ENCODE measurements around the gene PMEL.
"Not testable (repeated sequence)": the region's sequence is repeated elsewhere in the genome, so short reads cannot be mapped to it uniquely, and the experiment has no call there.

PMEL gene

GRCh38 chr12:55996201-55996714 lies 30.4 kb upstream of the PMEL start:
- Mint-ChIP-seq H3K9me3 (no peaks in the 10 kb centered on the region), H3K36me3 (ENCODE audit: low read depth) (peaks cover 8% of the 10 kb centered on the region), H3K4me1 (peaks cover 26% of the 10 kb centered on the region), H3K27ac (peak overlapping the region; percentile 25), H3K4me3 (peak overlapping the region; percentile 73), H3K27me3 (peaks cover 7% of the 10 kb centered on the region)
- ATAC-seq (peak; percentile 67), DNase-seq (peak; percentile 62)

DNA sequence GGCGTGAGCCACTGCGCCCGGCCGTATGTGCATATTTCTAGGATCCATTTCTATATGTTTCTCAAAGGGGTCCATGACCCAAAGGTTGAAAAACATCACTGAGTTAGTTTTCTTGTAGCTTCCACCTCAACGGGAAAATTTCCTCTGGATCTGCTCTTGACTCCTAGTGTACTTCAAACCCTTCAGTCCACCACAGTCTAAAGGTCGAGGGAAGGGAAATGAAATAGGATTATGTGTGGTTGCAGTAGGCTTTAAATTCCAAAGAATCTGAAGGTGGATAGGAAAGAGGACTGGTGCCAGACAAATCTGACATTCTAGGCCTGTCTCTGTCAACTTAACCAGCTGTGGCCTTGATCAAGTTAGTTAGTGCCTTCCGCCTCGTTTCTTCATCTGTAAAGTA lies 29.5 kb upstream of the PMEL start:
- Mint-ChIP-seq H3K27me3 (peaks cover 7% of the 10 kb centered on the region), H3K4me3 (no peak overlapping the region), H3K9me3 (no peaks in the 10 kb centered on the region), H3K36me3 (ENCODE audit: low read depth) (peaks cover 13% of the 10 kb centered on the region), H3K27ac (no peak overlapping the region), H3K4me1 (peaks cover 26% of the 10 kb centered on the region)
- DNase-seq = no peak
- no peak for ATAC-seq

GRCh38 chr12:55993230-55993853 lies 27.5 kb upstream of the PMEL start:
- Mint-ChIP-seq H3K4me1 (peaks cover 19% of the 10 kb centered on the region), H3K36me3 (ENCODE audit: low read depth) (peaks cover 23% of the 10 kb centered on the region), H3K27me3 (peaks cover 5% of the 10 kb centered on the region), H3K4me3 (no peak overlapping the region), H3K9me3 (no peaks in the 10 kb centered on the region), H3K27ac (no peak overlapping the region)
- no peak for DNase-seq
- no peak for ATAC-seq

GRCh38 chr12:55991110-55991509 lies 25.3 kb upstream of the PMEL start:
- ATAC-seq (no peak), DNase-seq (no peak)
- H3K9me3 Mint-ChIP-seq = no peaks in the 10 kb centered on the region
- H3K27me3 Mint-ChIP-seq = no peaks in the 10 kb centered on the region
- H3K36me3 Mint-ChIP-seq (ENCODE audit: low read depth) = peaks cover 23% of the 10 kb centered on the region
- no peak overlapping the region for H3K27ac Mint-ChIP-seq
- H3K4me3 Mint-ChIP-seq = no peak overlapping the region
- H3K4me1 Mint-ChIP-seq = peaks cover 2% of the 10 kb centered on the region

DNA sequence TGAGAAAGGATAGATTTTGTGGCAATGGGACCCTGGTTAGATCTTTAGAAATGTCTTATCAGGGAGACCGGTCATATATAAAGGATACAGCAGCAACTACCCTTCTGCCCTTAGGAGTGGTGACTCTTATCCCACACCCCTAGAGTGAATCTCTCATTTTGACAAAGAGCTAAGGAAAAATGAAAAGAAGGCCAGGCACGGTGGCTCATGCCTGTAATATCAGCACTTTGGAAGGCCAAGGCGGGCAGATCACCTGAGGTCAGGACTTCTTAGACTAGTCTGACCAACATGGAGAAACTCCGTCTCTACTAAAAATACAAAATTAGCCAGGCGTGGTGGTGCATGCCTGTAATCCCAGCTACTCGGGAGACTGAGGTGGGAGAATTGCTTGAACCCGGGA lies 20.1 kb upstream of the PMEL start:
- peaks cover 12% of the 10 kb centered on the region for H3K4me1 Mint-ChIP-seq
- H3K4me3 Mint-ChIP-seq, DNase-seq, ATAC-seq, H3K9me3 Mint-ChIP-seq, H3K27me3 Mint-ChIP-seq, H3K27ac Mint-ChIP-seq: not testable (repeated sequence)
- peaks cover 17% of the 10 kb centered on the region for H3K36me3 Mint-ChIP-seq (ENCODE audit: low read depth)

DNA sequence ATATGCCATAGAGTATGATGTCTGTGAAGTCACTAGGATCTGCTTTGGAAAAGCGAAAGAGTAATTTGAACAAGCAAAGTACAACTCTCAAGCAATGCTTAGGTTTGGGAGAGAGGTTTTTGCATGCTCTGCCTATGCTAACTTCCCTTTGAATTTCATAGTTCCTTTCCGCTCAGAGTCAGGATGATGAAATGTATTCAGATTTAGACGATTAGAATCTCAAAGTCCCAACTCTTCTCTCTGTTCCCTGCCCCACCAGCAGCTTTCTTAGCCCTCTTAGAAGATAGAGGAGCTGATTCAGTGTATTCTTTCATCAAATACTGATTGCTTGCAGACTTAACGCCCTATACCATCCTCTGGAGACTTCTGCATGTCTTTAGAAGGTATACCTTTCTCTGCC lies 19.5 kb upstream of the PMEL start:
- ATAC-seq = no peak
- Mint-ChIP-seq H3K27me3 (no peaks in the 10 kb centered on the region), H3K36me3 (ENCODE audit: low read depth) (peaks cover 12% of the 10 kb centered on the region), H3K27ac (no peak overlapping the region), H3K4me3 (no peak overlapping the region), H3K9me3 (no peaks in the 10 kb centered on the region), H3K4me1 (peaks cover 12% of the 10 kb centered on the region)
- no peak for DNase-seq

GRCh38 chr12:55984861-55985260 lies 19.0 kb upstream of the PMEL start:
- no peak overlapping the region for H3K27ac Mint-ChIP-seq
- H3K9me3 Mint-ChIP-seq = no peaks in the 10 kb centered on the region
- no peak for ATAC-seq
- no peaks in the 10 kb centered on the region for H3K27me3 Mint-ChIP-seq
- no peak for DNase-seq
- H3K4me1 Mint-ChIP-seq = peaks cover 12% of the 10 kb centered on the region
- H3K4me3 Mint-ChIP-seq = no peak overlapping the region
- peaks cover 8% of the 10 kb centered on the region for H3K36me3 Mint-ChIP-seq (ENCODE audit: low read depth)

- H3K4me3 Mint-ChIP-seq = no peak overlapping the region
- no peaks in the 10 kb centered on the region for H3K9me3 Mint-ChIP-seq
- ATAC-seq (no peak), DNase-seq (no peak)
- H3K27me3 Mint-ChIP-seq = no peaks in the 10 kb centered on the region
- H3K36me3 Mint-ChIP-seq (ENCODE audit: low read depth) = peaks cover 3% of the 10 kb centered on the region
- H3K27ac Mint-ChIP-seq = no peak overlapping the region
- peaks cover 12% of the 10 kb centered on the region for H3K4me1 Mint-ChIP-seq
These were observed 17.5 kb upstream of the PMEL start for GRCh38 chr12:55983232-55983842.

GRCh38 chr12:55982319-55982936 lies 16.6 kb upstream of the PMEL start:
- Mint-ChIP-seq H3K4me3 (no peak overlapping the region), H3K4me1 (peaks cover 12% of the 10 kb centered on the region), H3K36me3 (ENCODE audit: low read depth) (peaks cover 5% of the 10 kb centered on the region), H3K9me3 (no peaks in the 10 kb centered on the region), H3K27me3 (no peaks in the 10 kb centered on the region), H3K27ac (no peak overlapping the region)
- ATAC-seq = no peak
- DNase-seq = no peak

- H3K4me3 Mint-ChIP-seq; ATAC-seq; H3K36me3 Mint-ChIP-seq (ENCODE audit: low read depth); H3K9me3 Mint-ChIP-seq; DNase-seq; H3K27me3 Mint-ChIP-seq; H3K27ac Mint-ChIP-seq: not testable (repeated sequence)
- H3K4me1 Mint-ChIP-seq = peaks cover 16% of the 10 kb centered on the region
These were observed 16.0 kb upstream of the PMEL start for GRCh38 chr12:55981882-55982281.

- H3K4me1 Mint-ChIP-seq = peaks cover 24% of the 10 kb centered on the region
- no peaks in the 10 kb centered on the region for H3K27me3 Mint-ChIP-seq
- no peak for ATAC-seq
- peaks cover 8% of the 10 kb centered on the region for H3K36me3 Mint-ChIP-seq (ENCODE audit: low read depth)
- H3K27ac Mint-ChIP-seq = no peak overlapping the region
- no peak for DNase-seq
- H3K4me3 Mint-ChIP-seq = no peak overlapping the region
- H3K9me3 Mint-ChIP-seq = no peaks in the 10 kb centered on the region
These were observed 13.2 kb upstream of the PMEL start for GRCh38 chr12:55979069-55979468.

DNA sequence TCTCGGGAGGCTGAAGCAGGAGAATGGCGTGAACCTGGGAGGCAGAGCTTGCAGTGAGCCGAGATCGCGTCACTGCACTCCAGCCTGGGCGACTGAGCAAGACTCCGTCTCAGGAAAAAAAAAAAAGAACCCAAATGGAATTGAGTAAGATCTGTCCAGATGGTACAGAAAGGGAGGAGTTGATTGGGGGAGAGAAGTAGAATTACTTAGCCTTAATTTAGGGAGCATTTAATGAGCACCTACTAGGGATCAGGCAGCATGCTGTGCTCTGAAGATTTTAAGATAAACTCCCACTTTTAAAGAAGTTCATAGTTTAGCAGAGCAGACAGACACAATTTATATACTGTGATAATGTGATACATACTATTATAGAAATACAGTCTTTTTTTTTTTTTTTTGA lies 12.6 kb upstream of the PMEL start:
- Mint-ChIP-seq H3K36me3 (ENCODE audit: low read depth) (peaks cover 6% of the 10 kb centered on the region), H3K27ac (no peak overlapping the region), H3K4me3 (no peak overlapping the region), H3K9me3 (no peaks in the 10 kb centered on the region), H3K27me3 (no peaks in the 10 kb centered on the region), H3K4me1 (peaks cover 22% of the 10 kb centered on the region)
- ATAC-seq (no peak), DNase-seq (no peak)

- Mint-ChIP-seq H3K27me3 (no peaks in the 10 kb centered on the region), H3K9me3 (no peaks in the 10 kb centered on the region), H3K4me3 (no peak overlapping the region), H3K4me1 (peaks cover 14% of the 10 kb centered on the region), H3K36me3 (ENCODE audit: low read depth) (peaks cover 17% of the 10 kb centered on the region), H3K27ac (no peak overlapping the region)
- DNase-seq (peak; percentile 45), ATAC-seq (peak; percentile 11)
These were observed 8.5 kb upstream of the PMEL start for GRCh38 chr12:55974308-55974730.

GRCh38 chr12:55973599-55974307 lies 7.9 kb upstream of the PMEL start, which contains the start of gene RAB5B:
TSS of gene RAB5B (plus strand) at chr12:55974078. CDS start at chr12:55986961, 12,883 bp downstream.
- H3K27me3 Mint-ChIP-seq = no peaks in the 10 kb centered on the region
- H3K4me3 Mint-ChIP-seq = no peak within 1 kb of the TSS
- H3K36me3 Mint-ChIP-seq (ENCODE audit: low read depth) = peaks cover 20% of the 10 kb centered on the region
- no peaks in the 10 kb centered on the region for H3K9me3 Mint-ChIP-seq
- H3K27ac Mint-ChIP-seq = no peak within 1 kb of the TSS
- ATAC-seq (peak; percentile 95), DNase-seq (peak; percentile 96)
- H3K4me1 Mint-ChIP-seq = peaks cover 16% of the 10 kb centered on the region

Measured in activated naive CD8-positive, alpha-beta T cell treated with anti-CD3 and anti-CD28 coated beads, Interleukin-2, amount 50 U/mL, for 24 hours (primary cell).